Activated CD4-positive, alpha-beta T cell treated with anti-CD3 and anti-CD28 coated beads for 24 hours (primary cell): Measurements from ENCODE around the gene MLC1.
A peak's percentile ranks its signal among the peaks of the same experiment; 100 is the strongest.

Experiments used
- DNase-seq, 2 donors: peaks; one replicate each; pipeline ENCODE4 v3.0.0-alpha.2; 2020; ENCODE audit warnings: low read depth in 2 of 2

Gene MLC1

GRCh38 chr22:50085211-50085972, at the start of gene MLC1:
Gene MLC1, minus strand, starts transcription at chr22:50085426. Its CDS starts 524 bp downstream, at chr22:50084902.
- DNase-seq = no peak

GRCh38 chr22:50134481-50134880, 49.3 kb upstream of the MLC1 start:
- no peak for DNase-seq

DNA sequence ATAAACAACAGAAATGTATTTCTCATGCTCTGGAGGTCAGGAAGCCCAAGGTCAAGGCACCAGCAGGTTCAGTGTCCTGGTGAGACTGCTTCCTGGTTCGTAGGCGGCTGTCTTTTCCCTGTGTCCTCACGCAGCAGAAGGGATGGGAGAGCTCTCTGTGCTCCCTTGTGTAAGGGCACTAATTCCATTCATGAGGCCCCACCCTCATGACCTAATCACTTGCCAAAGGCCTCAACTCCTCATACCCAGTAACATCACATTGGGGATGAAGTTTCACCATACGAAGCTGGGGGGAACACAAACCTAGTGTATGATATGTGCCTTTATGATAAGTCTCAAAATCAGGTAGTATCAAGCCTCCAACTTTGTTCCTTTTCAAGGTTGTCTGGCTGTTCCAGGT, 46.7 kb upstream of the MLC1 start:
- DNase-seq = no peak

GRCh38 chr22:50129121-50129736, 44.0 kb upstream of the MLC1 start:
- no peak for DNase-seq

GRCh38 chr22:50125029-50125428, 39.8 kb upstream of the MLC1 start:
- DNase-seq = no peak

- no peak for DNase-seq
Observed at GRCh38 chr22:50123119-50123518, 37.9 kb upstream of the MLC1 start.

GRCh38 chr22:50121202-50121740, 36.0 kb upstream of the MLC1 start:
- DNase-seq = no peak

DNA sequence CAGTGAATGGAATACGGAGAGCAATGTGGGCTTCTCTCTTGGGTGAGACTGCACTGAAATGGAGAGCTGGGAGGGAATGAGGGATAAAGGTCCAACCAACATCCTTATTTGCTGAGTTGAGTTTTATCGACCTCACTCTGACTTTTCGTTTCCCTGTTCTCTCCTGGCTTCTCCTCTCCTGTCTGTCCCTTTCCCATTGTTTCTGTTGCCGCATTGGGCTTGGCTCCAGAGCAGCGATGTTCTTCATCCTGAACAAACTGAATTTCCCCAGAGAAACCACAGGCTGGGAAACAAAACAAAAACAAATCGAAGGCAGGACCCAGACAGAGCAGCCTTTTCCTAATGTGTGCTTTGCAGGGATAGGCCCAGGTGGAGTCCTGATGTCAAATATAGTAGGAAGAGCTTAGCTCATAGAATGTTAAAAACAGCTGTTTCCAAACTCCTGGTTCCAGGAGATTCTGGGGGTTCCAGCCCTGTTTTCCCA, 34.6 kb upstream of the MLC1 start:
- DNase-seq = no peak

GRCh38 chr22:50119169-50119767, 34.0 kb upstream of the MLC1 start:
- no peak for DNase-seq

DNA sequence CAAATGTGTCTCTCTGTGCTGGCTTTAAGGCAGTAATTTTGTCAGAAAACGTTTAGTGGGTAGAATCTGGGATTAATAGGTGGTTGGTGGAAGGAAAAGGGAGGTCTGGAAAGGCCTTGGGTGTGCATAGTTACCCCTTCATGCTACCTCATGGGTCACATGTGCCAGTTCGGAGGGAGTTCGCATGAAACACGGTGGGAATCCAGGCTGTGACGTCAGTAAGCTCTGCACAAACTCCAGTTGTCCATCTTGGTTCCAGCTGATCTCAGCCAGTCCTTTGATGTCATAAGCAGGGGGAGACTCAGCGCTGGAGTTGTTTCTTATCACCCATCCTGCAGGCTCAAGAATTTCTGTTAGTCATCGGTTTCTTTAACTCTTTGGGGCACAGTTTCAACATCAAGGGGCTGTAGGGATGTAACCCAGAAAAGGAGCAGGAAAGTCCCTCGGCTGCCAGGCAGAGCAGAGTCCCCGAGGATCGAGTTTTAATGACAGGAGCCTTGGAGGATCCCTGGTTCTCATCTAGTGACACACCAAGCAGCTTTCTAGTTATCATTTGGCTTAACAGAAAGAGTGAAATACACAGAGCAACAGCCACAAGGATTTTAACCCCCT, 33.4 kb upstream of the MLC1 start:
- no peak for DNase-seq

- DNase-seq = no peak
Observed at GRCh38 chr22:50118129-50118528, 32.9 kb upstream of the MLC1 start.

GRCh38 chr22:50117168-50117762, 32.0 kb upstream of the MLC1 start:
- DNase-seq = no peak

- DNase-seq = no peak
Observed at GRCh38 chr22:50115693-50116092, 30.5 kb upstream of the MLC1 start.

- DNase-seq = no peak
Observed at GRCh38 chr22:50114221-50115021, 29.2 kb upstream of the MLC1 start.

- peak in 1 of 2 donors; percentile 10 for DNase-seq
Observed at GRCh38 chr22:50112151-50113118, 27.2 kb upstream of the MLC1 start.

- DNase-seq = no peak
Observed at GRCh38 chr22:50111056-50111455, 25.8 kb upstream of the MLC1 start.

DNA sequence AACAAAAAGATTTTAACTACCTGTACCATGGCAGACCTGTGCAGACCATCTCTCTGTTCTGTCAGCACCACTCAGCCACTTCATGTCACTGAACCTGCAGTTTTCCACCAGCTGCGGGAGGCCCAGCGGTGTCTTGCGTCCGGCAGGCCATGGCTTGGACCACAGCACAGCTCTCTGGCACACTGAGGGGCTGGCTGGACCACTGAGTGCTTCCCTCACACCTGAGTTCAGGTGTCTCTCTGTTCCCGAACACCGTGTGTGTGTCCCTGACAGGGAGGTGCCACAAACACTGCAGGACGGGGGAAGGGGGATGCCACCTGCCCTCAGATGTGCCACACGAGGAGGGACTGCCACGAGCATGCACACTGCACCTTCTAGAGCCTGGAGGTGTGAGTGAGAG, 22.3 kb upstream of the MLC1 start:
- no peak for DNase-seq

GRCh38 chr22:50105208-50106100, 20.2 kb upstream of the MLC1 start:
- no peak for DNase-seq

DNA sequence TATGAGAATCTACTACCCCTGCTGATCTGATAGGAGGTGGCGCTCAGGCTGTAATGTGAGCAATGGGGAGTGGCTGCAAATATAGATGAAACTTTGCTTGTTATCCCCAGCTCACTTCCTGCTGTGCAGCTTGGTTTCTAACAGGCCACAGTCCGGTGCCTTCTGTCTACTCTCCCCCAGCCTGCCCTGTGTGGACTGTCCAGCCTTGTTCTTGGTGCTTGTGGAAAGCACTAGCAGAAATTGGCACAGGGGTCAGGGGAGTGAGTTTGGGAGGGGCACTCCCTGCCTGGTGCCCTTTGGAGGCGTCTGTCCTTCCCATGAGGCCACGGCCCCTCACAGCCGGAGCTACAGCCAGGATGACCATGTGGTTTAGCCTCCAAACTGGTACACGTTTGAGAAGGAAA, 18.9 kb upstream of the MLC1 start:
- DNase-seq = no peak
